ENCODE results near the gene CCR9. TPM values are rescaled to one million over a fixed set of nuclear protein-coding genes. Genes with fewer than 3 reads are reported as not detected.

CCR9 gene
- polyA plus RNA-seq, 3 donors: not detected

GRCh38 chr3:45933591-45933990 is 47.2 kb downstream of the CCR9 start:
- no peaks in the 10 kb centered on the region for H3K9me3 ChIP-seq (replicated peaks in 1 of 2; ENCODE audit: control insufficient read depth in 1 of 2, insufficient read depth in 1 of 2, low read length in 2 of 2)
- peaks cover 0 to 2% (median 0%) of the 10 kb centered on the region in 7 donors for H3K9me3 Mint-ChIP-seq
- DNase-seq: no peak
- peaks cover 0 to 2% (median 0%) of the 10 kb centered on the region in 3 donors for H3K27me3 Mint-ChIP-seq (ENCODE audit: low read depth in 3 of 3)
- H3K4me2 ChIP-seq (replicated peaks; ENCODE audit: extremely low read depth, low read length, poor library complexity, severe bottlenecking): no peak overlapping the region
- peak overlapping the region in 2 of 7 donors; percentile 7 to 41 for H3K27ac Mint-ChIP-seq
- no peak for TF ChIP-seq CTCF (IDR thresholded peaks at IDR 0.05)
- WGBS (ENCODE audit: insufficient coverage): 100% methylated on average over 2 of the region's 4 CpGs
- H3K4me3 Mint-ChIP-seq: no peak overlapping the region
- H3K36me3 ChIP-seq (replicated peaks in 1 of 2; ENCODE audit: control insufficient read depth in 1 of 2, insufficient read depth in 2 of 2, low read length in 2 of 2): peaks cover 70 to 84% of the 10 kb centered on the region in 2 donors
- intact Hi-C loops (cut with micrococcal nuclease): loop anchor here in 1 of 2 donors (10.0 kb wide), 2 partner anchors 291 to 511 kb away; no protein-coding TSS in a partner anchor
- H4K20me1 ChIP-seq (ENCODE audit: insufficient read depth, low read length): no peaks in the 10 kb centered on the region
- peaks cover 83 to 88% of the 10 kb centered on the region in 2 donors for H3K36me3 Mint-ChIP-seq
- no peaks in the 10 kb centered on the region for H3K79me2 ChIP-seq (ENCODE audit: insufficient read depth, low read length)
- no peaks in the 10 kb centered on the region for H3K27me3 ChIP-seq (ENCODE audit: control insufficient read depth in 2 of 2, insufficient read depth in 2 of 2, low read length in 2 of 2)
- H3K4me3 ChIP-seq (replicated peaks in 1 of 3; ENCODE audit: low read depth in 2 of 3, low read length in 3 of 3): no peak overlapping the region
- no peak overlapping the region for H3K27ac ChIP-seq (ENCODE audit: low read depth in 1 of 2, low read length in 2 of 2)
- H3K9ac ChIP-seq (ENCODE audit: insufficient read depth, low read length, poor library complexity, severe bottlenecking): no peak overlapping the region
- H3K4me1 Mint-ChIP-seq: peaks cover 17% of the 10 kb centered on the region
- no peak overlapping the region for H2AFZ ChIP-seq (ENCODE audit: insufficient read depth, low read depth, low read length, poor library complexity, severe bottlenecking)
- peaks cover 14 to 15% of the 10 kb centered on the region in 2 donors for H3K4me1 ChIP-seq (ENCODE audit: control insufficient read depth in 1 of 2, insufficient read depth in 2 of 2, low read length in 2 of 2)

GRCh38 chr3:45936261-45936660 is 49.9 kb downstream of the CCR9 start:
- H3K4me3 ChIP-seq (replicated peaks in 1 of 3; ENCODE audit: low read depth in 2 of 3, low read length in 3 of 3): no peak overlapping the region
- Mint-ChIP-seq H3K9me3 (no peaks in the 10 kb centered on the region), H3K27me3 (ENCODE audit: low read depth in 3 of 3) (no peaks in the 10 kb centered on the region), H3K27ac (peak overlapping the region in 1 of 7 donors; percentile 51), H3K36me3 (peaks cover 66 to 74% of the 10 kb centered on the region in 2 donors), H3K4me1 (peaks cover 20% of the 10 kb centered on the region), H3K4me3 (no peak overlapping the region)
- H3K27ac ChIP-seq (ENCODE audit: low read depth in 1 of 2, low read length in 2 of 2): no peak overlapping the region
- no peaks in the 10 kb centered on the region for H3K79me2 ChIP-seq (ENCODE audit: insufficient read depth, low read length)
- 85% methylated on average over 4 of the region's 9 CpGs for WGBS (ENCODE audit: insufficient coverage)
- H2AFZ ChIP-seq (ENCODE audit: insufficient read depth, low read depth, low read length, poor library complexity, severe bottlenecking): no peak overlapping the region
- H3K9me3 ChIP-seq (replicated peaks in 1 of 2; ENCODE audit: control insufficient read depth in 1 of 2, insufficient read depth in 1 of 2, low read length in 2 of 2): no peaks in the 10 kb centered on the region
- no peaks in the 10 kb centered on the region for H3K27me3 ChIP-seq (ENCODE audit: control insufficient read depth in 2 of 2, insufficient read depth in 2 of 2, low read length in 2 of 2)
- H3K4me2 ChIP-seq (replicated peaks; ENCODE audit: extremely low read depth, low read length, poor library complexity, severe bottlenecking): no peak overlapping the region
- peaks cover 15 to 16% of the 10 kb centered on the region in 2 donors for H3K4me1 ChIP-seq (ENCODE audit: control insufficient read depth in 1 of 2, insufficient read depth in 2 of 2, low read length in 2 of 2)
- peaks cover 44 to 57% of the 10 kb centered on the region in 2 donors for H3K36me3 ChIP-seq (replicated peaks in 1 of 2; ENCODE audit: control insufficient read depth in 1 of 2, insufficient read depth in 2 of 2, low read length in 2 of 2)
- H4K20me1 ChIP-seq (ENCODE audit: insufficient read depth, low read length): peaks cover 3% of the 10 kb centered on the region
- intact Hi-C loops (cut with micrococcal nuclease): loop anchor here (5.0 to 10.0 kb wide), 3 partner anchors 289 to 509 kb away; no protein-coding TSS in a partner anchor
- no peak for TF ChIP-seq CTCF (IDR thresholded peaks at IDR 0.05)
- DNase-seq: no peak
- H3K9ac ChIP-seq (ENCODE audit: insufficient read depth, low read length, poor library complexity, severe bottlenecking): no peak overlapping the region

All from CD14-positive monocyte (primary cell).